Sigmoid colon (tissue), 7 donors: ENCODE data around the gene ITGA11. TPM values are rescaled to one million over a fixed set of nuclear protein-coding genes. Genes with fewer than 3 reads are reported as not detected.

Experiments
- DNase-seq: peaks from one replicate; pipeline ENCODE4 v3.0.0-alpha.2; 2019
- H3K27ac ChIP-seq, 4 donors: fragments of 200-600 bp; sonication (generic); one replicate each; pipeline ENCODE4 v1.5.1; 2016 to 2019; ENCODE audit warnings: mild to moderate bottlenecking in 1 of 4
- H3K27me3 ChIP-seq, 3 donors: fragments of 200-600 bp; sonication (generic); one replicate each; pipeline ENCODE4 v1.5.1; 2019; ENCODE audit warnings: mild to moderate bottlenecking in 1 of 3
- H3K36me3 ChIP-seq, 4 donors: fragments of 200-600 bp; sonication (generic); one replicate each; pipeline ENCODE4 v1.5.1; 2016 to 2019
- H3K4me1 ChIP-seq, 4 donors: fragments of 200-600 bp; sonication (generic); one replicate each; pipeline ENCODE4 v1.5.1; 2017 to 2019
- H3K4me3 ChIP-seq, 4 donors: fragments of 200-600 bp; sonication (generic); one replicate each; pipeline ENCODE4 v1.5.1; 2017 to 2019; ENCODE audit warnings: mild to moderate bottlenecking in 2 of 4, moderate library complexity in 1 of 4
- H3K9me3 ChIP-seq, 4 donors: fragments of 200-600 bp in 3 of 4; sonication (generic) in 3 of 4; one replicate each; pipeline versions ENCODE4 v1.5.1 to v1.6.1; 2013 to 2019
- EP300 ChIP-seq, 4 donors: sonication (generic); formaldehyde crosslinking; IDR thresholded peaks; one replicate each; pipeline ENCODE4 v1.6.1; 2017; ENCODE audit warnings: antibody characterized with exemption in 4 of 4
- POLR2A ChIP-seq, 2 donors: fragments of 450-650 bp; IDR thresholded peaks; one replicate each; pipeline ENCODE4 v1.6.1; 2016; ENCODE audit warnings: antibody characterized with exemption in 2 of 2, mild to moderate bottlenecking in 2 of 2, moderate library complexity in 2 of 2
- POLR2AphosphoS5 ChIP-seq, 4 donors: sonication (generic); formaldehyde crosslinking; IDR thresholded peaks; one replicate each; pipeline ENCODE4 v1.6.1; 2017; ENCODE audit warnings: antibody characterized with exemption in 4 of 4
- WGBS, 2 donors: extraction: QIAGEN DNeasy Blood & Tissue Kit; methylation state at CpG; one replicate each; pipeline ENCODE4 v1.1.7; 2013; 5-methylcytosine and 5-hydroxymethylcytosine counted together
- intact Hi-C: fragments of 100-400 bp; cut with DNase I; formaldehyde crosslinking; loops from one replicate; pipeline ENCODE4 v1.15.1; 2023
- polyA plus RNA-seq, 3 donors: library from polyadenylated mRNA; stranded (reverse); fragments of 200-250 nt; gene quantifications; one replicate each; pipeline ENCODE4 v1.2.3, GENCODE V29; 2013
- total RNA-seq, 4 donors: library from RNA; depleted of rRNA; stranded (reverse); fragments of >200 nt; gene quantifications; one replicate each; pipeline ENCODE4 v1.1.0, GENCODE V29; 2016
- TF ChIP-seq, protein P1 (sequence below), 4 experiments: fragments of 450-650 bp in 3 of 4; fragments of 200-600 bp in 1 of 4; IDR thresholded peaks; one replicate each; pipeline ENCODE4 v1.5.1; 2016 to 2019; ENCODE audit warnings: antibody characterized with exemption in 4 of 4, mild to moderate bottlenecking in 3 of 4, moderate library complexity in 2 of 4
- donor health status: healthy with polysubstance abuse.
- donor health status: Bipolar disorder and iron deficiency.
- donor health status: healthy.

Gene ITGA11
- total and polyA plus RNA-seq, 7 donors: 0.71 to 6.1 (median 1.2) TPM

- no peaks in the 10 kb centered on the region for H3K9me3 ChIP-seq
- no peaks in the 10 kb centered on the region for H3K27me3 ChIP-seq
- no peak overlapping the region for H3K27ac ChIP-seq
- H3K4me1 ChIP-seq: no peaks in the 10 kb centered on the region
- no peak for DNase-seq
- H3K4me3 ChIP-seq: no peak overlapping the region
- intact Hi-C loops: no loop called here
- WGBS, 2 donors: 95% methylated on average over 12 of the region's 12 CpGs
- no peak for TF ChIP-seq POLR2AphosphoS5 (IDR thresholded peaks at IDR 0.05)
- no peaks in the 10 kb centered on the region for H3K36me3 ChIP-seq
These were observed 112.0 kb downstream of the ITGA11 start for GRCh38 chr15:68319997-68320396.

- H3K27ac ChIP-seq: no peak overlapping the region
- no peak for TF ChIP-seq EP300 (IDR thresholded peaks at IDR 0.05)
- TF ChIP-seq, protein P1, sequence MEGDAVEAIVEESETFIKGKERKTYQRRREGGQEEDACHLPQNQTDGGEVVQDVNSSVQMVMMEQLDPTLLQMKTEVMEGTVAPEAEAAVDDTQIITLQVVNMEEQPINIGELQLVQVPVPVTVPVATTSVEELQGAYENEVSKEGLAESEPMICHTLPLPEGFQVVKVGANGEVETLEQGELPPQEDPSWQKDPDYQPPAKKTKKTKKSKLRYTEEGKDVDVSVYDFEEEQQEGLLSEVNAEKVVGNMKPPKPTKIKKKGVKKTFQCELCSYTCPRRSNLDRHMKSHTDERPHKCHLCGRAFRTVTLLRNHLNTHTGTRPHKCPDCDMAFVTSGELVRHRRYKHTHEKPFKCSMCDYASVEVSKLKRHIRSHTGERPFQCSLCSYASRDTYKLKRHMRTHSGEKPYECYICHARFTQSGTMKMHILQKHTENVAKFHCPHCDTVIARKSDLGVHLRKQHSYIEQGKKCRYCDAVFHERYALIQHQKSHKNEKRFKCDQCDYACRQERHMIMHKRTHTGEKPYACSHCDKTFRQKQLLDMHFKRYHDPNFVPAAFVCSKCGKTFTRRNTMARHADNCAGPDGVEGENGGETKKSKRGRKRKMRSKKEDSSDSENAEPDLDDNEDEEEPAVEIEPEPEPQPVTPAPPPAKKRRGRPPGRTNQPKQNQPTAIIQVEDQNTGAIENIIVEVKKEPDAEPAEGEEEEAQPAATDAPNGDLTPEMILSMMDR (IDR thresholded peaks at IDR 0.05): no peak
- no peak for TF ChIP-seq POLR2AphosphoS5 (IDR thresholded peaks at IDR 0.05)
- no peak for TF ChIP-seq POLR2A (IDR thresholded peaks at IDR 0.05)
- no peak overlapping the region for H3K4me3 ChIP-seq
- DNase-seq: peak; percentile 52
- WGBS, 2 donors: 86 to 87% methylated on average over 18 of the region's 18 CpGs
- no peaks in the 10 kb centered on the region for H3K9me3 ChIP-seq
- H3K27me3 ChIP-seq: no peaks in the 10 kb centered on the region
- H3K4me1 ChIP-seq: no peaks in the 10 kb centered on the region
- no peaks in the 10 kb centered on the region for H3K36me3 ChIP-seq
- intact Hi-C loops: no loop called here
These were observed 112.7 kb downstream of the ITGA11 start for GRCh38 chr15:68318931-68319909.

DNA sequence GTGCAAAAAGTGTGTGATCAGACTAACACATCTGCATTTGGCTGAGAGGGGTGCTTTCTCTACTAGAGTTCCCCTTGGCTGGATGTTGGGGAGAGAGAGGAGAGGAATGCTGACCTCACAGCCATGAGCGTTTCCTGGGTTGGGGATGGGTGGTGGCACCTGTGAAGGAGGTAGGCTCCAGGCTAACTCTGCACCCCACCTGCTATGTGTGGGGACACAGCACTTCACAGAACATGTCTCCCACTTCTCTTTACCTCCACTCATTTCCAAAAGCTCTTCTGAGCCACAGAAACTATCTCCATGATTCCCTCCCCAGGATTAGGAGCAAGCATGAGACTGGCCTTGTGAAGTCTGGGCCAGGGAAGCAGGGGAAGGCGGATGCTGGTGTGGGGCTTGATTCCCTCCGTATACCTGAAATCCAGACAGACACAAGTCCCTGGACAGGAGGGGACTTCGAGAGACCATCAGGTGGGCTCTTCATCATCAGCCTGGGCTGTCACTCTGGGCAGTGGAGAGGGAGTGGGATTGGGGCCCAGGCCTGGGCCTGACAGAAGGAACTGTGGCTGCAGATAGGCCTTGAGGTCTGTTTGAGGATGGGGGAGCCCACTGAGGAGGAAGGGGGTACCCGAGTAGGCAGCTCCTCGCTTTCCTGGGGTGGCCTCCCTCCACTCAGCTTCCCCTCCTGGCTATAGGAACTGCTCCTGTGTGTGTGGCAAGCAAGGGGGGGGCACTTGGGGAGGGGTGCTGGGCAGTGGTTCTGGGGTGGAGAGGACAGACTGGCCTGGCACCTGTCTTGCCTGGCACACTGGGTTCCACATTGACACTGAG, 113.7 kb downstream of the ITGA11 start:
- TF ChIP-seq POLR2A (IDR thresholded peaks at IDR 0.05) (no peak), POLR2AphosphoS5 (IDR thresholded peaks at IDR 0.05) (no peak), EP300 (IDR thresholded peaks at IDR 0.05) (no peak)
- TF ChIP-seq, protein P1 (IDR thresholded peaks at IDR 0.05): no peak
- 84 to 87% methylated on average over 6 of the region's 6 CpGs for WGBS, 2 donors
- Histone ChIP-seq H3K4me1 (no peaks in the 10 kb centered on the region), H3K27ac (no peak overlapping the region), H3K36me3 (no peaks in the 10 kb centered on the region), H3K9me3 (no peaks in the 10 kb centered on the region), H3K27me3 (no peaks in the 10 kb centered on the region), H3K4me3 (no peak overlapping the region)
- no peak for DNase-seq
- intact Hi-C loops: no loop called here

- intact Hi-C loops: no loop called here
- Histone ChIP-seq H3K4me3 (no peak overlapping the region), H3K4me1 (no peaks in the 10 kb centered on the region), H3K27ac (no peak overlapping the region), H3K27me3 (no peaks in the 10 kb centered on the region), H3K9me3 (no peaks in the 10 kb centered on the region), H3K36me3 (no peaks in the 10 kb centered on the region)
- TF ChIP-seq, protein P1 (IDR thresholded peaks at IDR 0.05): no peak
- no peak for TF ChIP-seq POLR2A (IDR thresholded peaks at IDR 0.05)
- no peak for TF ChIP-seq POLR2AphosphoS5 (IDR thresholded peaks at IDR 0.05)
- TF ChIP-seq EP300 (IDR thresholded peaks at IDR 0.05): no peak
- 78 to 89% methylated on average over 16 of the region's 16 CpGs for WGBS, 2 donors
- DNase-seq: peak; percentile 58
These were observed 114.5 kb downstream of the ITGA11 start for GRCh38 chr15:68317281-68318007.
